ENCODE results near the gene CIROP. TPM values are rescaled to one million over a fixed set of nuclear protein-coding genes. Genes with fewer than 3 reads are reported as not detected.
A peak's percentile ranks its signal among the peaks of the same experiment; 100 is the strongest.

Gene CIROP
- total and polyA plus RNA-seq, 10 donors, result not detected

GRCh38 chr14:23093526-23093925 is 11.3 kb downstream of the CIROP start:
- Histone ChIP-seq H3K4me1 (peaks cover 32 to 73% (median 50%) of the 10 kb centered on the region in 6 donors), H3K27me3 (replicated peaks in 1 of 7) (no peaks in the 10 kb centered on the region), H3K9me3 (no peaks in the 10 kb centered on the region), H3K36me3 (peaks cover 3 to 62% (median 55%) of the 10 kb centered on the region in 6 donors), H3K27ac (peak overlapping the region in 1 of 8 donors; percentile 99), H3K4me3 (peak overlapping the region in 7 of 8 donors; percentile 67 to 88 (median 78))
- 75 to 87% (median 81%) methylated on average over 2 of the region's 2 CpGs for WGBS, 5 donors
- intact Hi-C loops (cut with DNase I; ENCODE audit: low total_unique reads), result no loop called here
- no peak for DNase-seq
- no peak for TF ChIP-seq POLR2A (IDR thresholded peaks at IDR 0.05)
- no peak for TF ChIP-seq POLR2AphosphoS5 (IDR thresholded peaks at IDR 0.05)
- TF ChIP-seq CTCF (IDR thresholded peaks at IDR 0.05 in 8 of 11, conservative IDR thresholded peaks at IDR 0.05 in 3 of 11), result no peak

- no peak for DNase-seq
- intact Hi-C loops (cut with DNase I; ENCODE audit: low total_unique reads), result no loop called here
- Histone ChIP-seq H3K27ac (no peak overlapping the region), H3K4me1 (peaks cover 32 to 69% (median 49%) of the 10 kb centered on the region in 6 donors), H3K4me3 (peak overlapping the region in 4 of 8 donors; percentile 74 to 88 (median 81)), H3K9me3 (no peaks in the 10 kb centered on the region), H3K36me3 (peaks cover 3 to 62% (median 54%) of the 10 kb centered on the region in 6 donors), H3K27me3 (replicated peaks in 1 of 7) (no peaks in the 10 kb centered on the region)
- no peak for TF ChIP-seq POLR2AphosphoS5 (IDR thresholded peaks at IDR 0.05)
- TF ChIP-seq CTCF (IDR thresholded peaks at IDR 0.05 in 8 of 11, conservative IDR thresholded peaks at IDR 0.05 in 3 of 11), result no peak
- no peak for TF ChIP-seq POLR2A (IDR thresholded peaks at IDR 0.05)
- 76 to 88% (median 78%) methylated on average over 2 of the region's 2 CpGs for WGBS, 5 donors
Measured at GRCh38 chr14:23093104-23093503, 11.7 kb downstream of the CIROP start.

GRCh38 chr14:23091294-23092225 is 13.2 kb downstream of the CIROP start:
- peak; percentile 25 for DNase-seq
- intact Hi-C loops (cut with DNase I; ENCODE audit: low total_unique reads), result no loop called here
- TF ChIP-seq CTCF (IDR thresholded peaks at IDR 0.05 in 8 of 11, conservative IDR thresholded peaks at IDR 0.05 in 3 of 11) (no peak), POLR2A (IDR thresholded peaks at IDR 0.05) (no peak), POLR2AphosphoS5 (IDR thresholded peaks at IDR 0.05) (no peak)
- 73 to 91% (median 78%) methylated on average over 12 of the region's 12 CpGs for WGBS, 5 donors
- Histone ChIP-seq H3K9me3 (no peaks in the 10 kb centered on the region), H3K27me3 (replicated peaks in 1 of 7) (no peaks in the 10 kb centered on the region), H3K36me3 (peaks cover 4 to 69% (median 62%) of the 10 kb centered on the region in 6 donors), H3K4me3 (no peak overlapping the region), H3K27ac (no peak overlapping the region), H3K4me1 (peaks cover 23 to 63% (median 34%) of the 10 kb centered on the region in 6 donors)

GRCh38 chr14:23090254-23090636 is 14.5 kb downstream of the CIROP start:
- Histone ChIP-seq H3K4me3 (no peak overlapping the region), H3K4me1 (peaks cover 22 to 65% (median 33%) of the 10 kb centered on the region in 6 donors), H3K9me3 (no peaks in the 10 kb centered on the region), H3K27ac (no peak overlapping the region), H3K36me3 (peaks cover 9 to 82% (median 74%) of the 10 kb centered on the region in 6 donors), H3K27me3 (replicated peaks in 1 of 7) (no peaks in the 10 kb centered on the region)
- TF ChIP-seq CTCF (IDR thresholded peaks at IDR 0.05 in 8 of 11, conservative IDR thresholded peaks at IDR 0.05 in 3 of 11) (no peak), POLR2A (IDR thresholded peaks at IDR 0.05) (no peak), POLR2AphosphoS5 (IDR thresholded peaks at IDR 0.05) (no peak)
- WGBS, 5 donors, result 72 to 91% (median 89%) methylated on average over 4 of the region's 4 CpGs
- intact Hi-C loops (cut with DNase I; ENCODE audit: low total_unique reads), result no loop called here
- no peak for DNase-seq
